Measurements from ENCODE around the gene LRCH2.
"Not testable (repeated sequence)": the region's sequence is repeated elsewhere in the genome, so short reads cannot be mapped to it uniquely, and the experiment has no call there.

Gene LRCH2

GRCh38 chrX:115233497-115234455 is at the start of gene LRCH2:
LRCH2 (minus strand) TSS chrX:115234096; CDS start chrX:115234041, 55 bp downstream.
- no peak for DNase-seq

- no peak for DNase-seq
Measured at GRCh38 chrX:115269051-115269683, 35.3 kb upstream of the LRCH2 start.

GRCh38 chrX:115268421-115268820 is 34.5 kb upstream of the LRCH2 start:
- DNase-seq, result no peak

GRCh38 chrX:115266300-115266699 is 32.4 kb upstream of the LRCH2 start:
- no peak for DNase-seq

- DNase-seq, result no peak
Measured at GRCh38 chrX:115264009-115264408, 30.1 kb upstream of the LRCH2 start.

GRCh38 chrX:115261148-115261547 is 27.3 kb upstream of the LRCH2 start:
- no peak for DNase-seq

GRCh38 chrX:115260330-115260729 is 26.4 kb upstream of the LRCH2 start:
- DNase-seq, result no peak

GRCh38 chrX:115259238-115259875 is 25.5 kb upstream of the LRCH2 start:
- no peak for DNase-seq

GRCh38 chrX:115257711-115258110 is 23.8 kb upstream of the LRCH2 start:
- no peak for DNase-seq

GRCh38 chrX:115255003-115255402 is 21.1 kb upstream of the LRCH2 start:
- DNase-seq, result no peak

GRCh38 chrX:115251458-115252233 is 17.8 kb upstream of the LRCH2 start:
- DNase-seq, result no peak

- no peak for DNase-seq
Measured at GRCh38 chrX:115237056-115237455, 3.2 kb upstream of the LRCH2 start.

GRCh38 chrX:115236560-115236959 is 2.7 kb upstream of the LRCH2 start:
- no peak for DNase-seq

- no peak for DNase-seq
Measured at GRCh38 chrX:115234461-115234860, 565 bp upstream of the LRCH2 start.

GRCh38 chrX:115232933-115233496 is 881 bp downstream of the LRCH2 start:
- DNase-seq, result no peak

GRCh38 chrX:115229337-115230003 is 4.4 kb downstream of the LRCH2 start:
- no peak for DNase-seq

GRCh38 chrX:115226929-115227328 is 7.0 kb downstream of the LRCH2 start:
- no peak for DNase-seq

- DNase-seq, result not testable (repeated sequence)
Measured at GRCh38 chrX:115217346-115217745, 16.6 kb downstream of the LRCH2 start.

GRCh38 chrX:115214605-115215004 is 19.3 kb downstream of the LRCH2 start:
- no peak for DNase-seq

- no peak for DNase-seq
Measured at GRCh38 chrX:115214151-115214550, 19.7 kb downstream of the LRCH2 start.

GRCh38 chrX:115209547-115209946 is 24.3 kb downstream of the LRCH2 start:
- DNase-seq, result not testable (repeated sequence)

GRCh38 chrX:115204040-115204439 is 29.9 kb downstream of the LRCH2 start:
- DNase-seq, result no peak
